Neuronal stem cell (in vitro differentiated cells): ENCODE data around the gene TEDC1.
A peak's percentile ranks its signal among the peaks of the same experiment; 100 is the strongest.

Source experiments
- DNase-seq: peaks from one replicate; pipeline ENCODE4 v3.0.0-alpha.2; 2013; ENCODE audit warnings: low spot score
- H2AFZ ChIP-seq: one replicate; pipeline ENCODE4 v1.6.1; 2013; ENCODE audit warnings: mild to moderate bottlenecking, low read length, inconsistent platforms
- H2AK5ac ChIP-seq: 2 replicates; pipeline ENCODE4 v1.6.1; 2013; ENCODE audit warnings: low read depth, mild to moderate bottlenecking, inconsistent platforms, low read length, moderate library complexity, mixed read lengths
- H2BK120ac ChIP-seq: 2 replicates; pipeline ENCODE4 v1.6.1; 2013; ENCODE audit warnings: low read depth, mild to moderate bottlenecking, inconsistent platforms, low read length, moderate library complexity, mixed read lengths
- H2BK12ac ChIP-seq: one replicate; pipeline ENCODE4 v1.6.1; 2013; ENCODE audit warnings: low read length, inconsistent platforms
- H2BK15ac ChIP-seq: 2 replicates; pipeline ENCODE4 v1.6.1; 2013; ENCODE audit warnings: mild to moderate bottlenecking, low read length, inconsistent platforms, mixed read lengths
- H2BK5ac ChIP-seq: one replicate; pipeline ENCODE4 v1.6.1; 2013; ENCODE audit warnings: inconsistent platforms, mild to moderate bottlenecking, low read length, moderate library complexity
- H3K14ac ChIP-seq: one replicate; pipeline ENCODE4 v1.6.1; 2013; ENCODE audit warnings: low read length, inconsistent platforms
- H3K18ac ChIP-seq: 2 replicates; pipeline ENCODE4 v1.6.1; 2013; ENCODE audit warnings: low read length, inconsistent platforms
- H3K23ac ChIP-seq: 2 replicates; pipeline ENCODE4 v1.6.1; 2013; ENCODE audit warnings: low read depth, mild to moderate bottlenecking, mixed read lengths, low read length, inconsistent platforms; ENCODE audit not compliant: poor library complexity
- H3K27ac ChIP-seq: replicated peaks from 3 replicates; pipeline ENCODE4 v1.5.1; 2013; ENCODE audit warnings: low read length, inconsistent platforms
- H3K27me3 ChIP-seq, 3 experiments: 2 replicates each; pipeline ENCODE4 v1.6.1; 2013; ENCODE audit warnings: low read length in 3 of 3, mild to moderate bottlenecking in 2 of 3, inconsistent platforms in 1 of 3, low read depth in 1 of 3, mixed read lengths in 1 of 3, moderate library complexity in 1 of 3; ENCODE audit not compliant: control insufficient read depth in 3 of 3, insufficient read depth in 3 of 3
- H3K36me3 ChIP-seq, 2 donors: replicated peaks in 1 of 2; 2 replicates each; pipeline ENCODE4 v1.6.1; 2013; ENCODE audit warnings: low read length in 2 of 2; ENCODE audit not compliant: control insufficient read depth in 2 of 2, insufficient read depth in 2 of 2
- H3K4ac ChIP-seq: 2 replicates; pipeline ENCODE4 v1.6.1; 2013; ENCODE audit warnings: inconsistent platforms, mild to moderate bottlenecking, low read length, moderate library complexity
- H3K4me1 ChIP-seq, 2 donors: 1 replicate in 1 of 2; 2 replicates in 1 of 2; pipeline ENCODE4 v1.6.1; 2013; ENCODE audit warnings: low read length in 2 of 2, low read depth in 1 of 2; ENCODE audit not compliant: control insufficient read depth in 2 of 2, insufficient read depth in 1 of 2
- H3K4me2 ChIP-seq: one replicate; pipeline ENCODE4 v1.6.1; 2013; ENCODE audit warnings: mild to moderate bottlenecking, low read length, inconsistent platforms; ENCODE audit not compliant: insufficient read depth, poor library complexity, severe bottlenecking
- H3K4me3 ChIP-seq, 2 donors: 2 replicates each; pipeline ENCODE4 v1.5.1; 2013; ENCODE audit warnings: low read length in 2 of 2, mild to moderate bottlenecking in 2 of 2, inconsistent platforms in 1 of 2, moderate library complexity in 1 of 2
- H3K79me1 ChIP-seq: one replicate; pipeline ENCODE4 v1.6.1; 2013; ENCODE audit warnings: low read depth, mild to moderate bottlenecking, inconsistent platforms, low read length, moderate library complexity
- H3K9ac ChIP-seq: one replicate; pipeline ENCODE4 v1.6.1; 2013; ENCODE audit warnings: mild to moderate bottlenecking, low read depth, low read length, inconsistent platforms; ENCODE audit not compliant: poor library complexity
- H3K9me3 ChIP-seq, 2 donors: replicated peaks in 1 of 2; 2 replicates each; pipeline versions ENCODE3 to v1.6.1; 2013; ENCODE audit warnings: low read length in 2 of 2, mild to moderate bottlenecking in 2 of 2, inconsistent platforms in 1 of 2, low read depth in 1 of 2, mixed read lengths in 1 of 2, moderate library complexity in 1 of 2; ENCODE audit not compliant: control insufficient read depth in 2 of 2, insufficient read depth in 1 of 2
- H4K8ac ChIP-seq: one replicate; pipeline ENCODE4 v1.6.1; 2013; ENCODE audit warnings: low read depth, mild to moderate bottlenecking, inconsistent platforms, low read length, moderate library complexity
- H4K91ac ChIP-seq: one replicate; pipeline ENCODE4 v1.6.1; 2013; ENCODE audit warnings: low read length, low read depth, mild to moderate bottlenecking, inconsistent platforms; ENCODE audit not compliant: poor library complexity
- WGBS, 2 donors: extraction: QIAGEN DNeasy Blood & Tissue Kit; methylation state at CpG; one replicate each; pipeline ENCODE4 v1.1.7; 2013; ENCODE audit warnings: missing lambda C conversion rate in 2 of 2, mixed read lengths in 1 of 2; ENCODE audit not compliant: insufficient read length in 2 of 2, insufficient replicate concordance in 1 of 2; ENCODE audit errors: extremely low coverage in 2 of 2; 5-methylcytosine and 5-hydroxymethylcytosine counted together

TEDC1 gene

DNA sequence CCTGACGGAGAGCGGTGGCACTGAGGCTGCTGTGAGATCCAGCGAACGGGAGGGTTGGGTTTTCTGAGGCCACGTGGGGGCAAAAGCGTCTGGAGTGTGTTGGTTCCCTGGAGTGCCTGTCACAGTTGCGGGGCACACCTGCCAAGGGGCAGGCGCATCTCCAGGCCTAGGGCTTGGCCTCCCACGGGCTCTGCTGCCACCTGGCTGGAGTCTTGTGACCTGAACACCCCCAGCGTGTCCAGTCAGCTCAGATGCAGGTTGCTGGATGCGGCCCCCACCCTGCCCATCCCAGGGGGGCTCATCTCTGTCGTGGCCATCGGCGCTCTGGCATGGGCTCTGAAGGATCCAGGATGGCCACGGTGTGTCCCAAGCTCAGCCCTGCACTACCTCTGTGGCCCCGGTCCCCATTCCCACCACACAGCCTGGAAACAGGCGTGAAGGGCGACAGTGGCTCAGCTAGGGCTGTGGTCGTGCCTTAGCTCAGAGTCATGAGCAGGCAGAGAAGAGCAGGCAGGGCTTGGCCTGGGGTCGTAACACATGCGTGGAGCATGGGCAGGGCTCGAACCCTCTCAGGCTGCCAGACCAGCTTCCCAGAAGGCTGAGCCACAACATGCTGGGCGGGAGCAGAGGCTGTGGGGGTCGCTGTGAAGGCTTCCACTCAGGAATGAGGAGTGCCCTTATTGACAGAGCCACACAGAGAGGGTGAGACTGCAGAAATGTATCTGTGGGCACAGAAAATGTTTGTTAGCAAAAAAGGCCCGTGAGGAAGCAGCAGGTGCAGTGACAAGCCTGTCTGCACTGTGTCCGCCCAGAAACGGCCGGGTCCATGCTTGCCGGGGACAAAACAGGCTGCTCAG lies 40.0 kb upstream of the TEDC1 start:
- peaks cover 36% of the 10 kb centered on the region for H3K79me1 ChIP-seq
- H4K91ac ChIP-seq, result no peak overlapping the region
- H2BK5ac ChIP-seq, result peak overlapping the region; percentile 19
- no peak overlapping the region for H3K14ac ChIP-seq
- H2BK120ac ChIP-seq, result no peak overlapping the region
- no peak overlapping the region for H3K4me3 ChIP-seq
- H3K4ac ChIP-seq, result no peak overlapping the region
- no peak overlapping the region for H2AFZ ChIP-seq
- no peak overlapping the region for H3K4me2 ChIP-seq
- no peaks in the 10 kb centered on the region for H3K4me1 ChIP-seq
- H2AK5ac ChIP-seq, result no peak overlapping the region
- H3K36me3 ChIP-seq, result peaks cover 53 to 81% of the 10 kb centered on the region in 2 donors
- peaks cover 0 to 2% of the 10 kb centered on the region in 2 donors for H3K9me3 ChIP-seq
- H3K18ac ChIP-seq, result no peak overlapping the region
- no CpG with 5 or more reads among the region's 29 CpGs for WGBS, 2 donors
- no peak overlapping the region for H2BK12ac ChIP-seq
- no peaks in the 10 kb centered on the region for H3K27me3 ChIP-seq
- H3K9ac ChIP-seq, result peak overlapping the region; percentile 25
- DNase-seq, result no peak
- H4K8ac ChIP-seq, result no peak overlapping the region
- H3K23ac ChIP-seq, result peak overlapping the region; percentile 50
- H2BK15ac ChIP-seq, result no peak overlapping the region
- no peak overlapping the region for H3K27ac ChIP-seq

DNA sequence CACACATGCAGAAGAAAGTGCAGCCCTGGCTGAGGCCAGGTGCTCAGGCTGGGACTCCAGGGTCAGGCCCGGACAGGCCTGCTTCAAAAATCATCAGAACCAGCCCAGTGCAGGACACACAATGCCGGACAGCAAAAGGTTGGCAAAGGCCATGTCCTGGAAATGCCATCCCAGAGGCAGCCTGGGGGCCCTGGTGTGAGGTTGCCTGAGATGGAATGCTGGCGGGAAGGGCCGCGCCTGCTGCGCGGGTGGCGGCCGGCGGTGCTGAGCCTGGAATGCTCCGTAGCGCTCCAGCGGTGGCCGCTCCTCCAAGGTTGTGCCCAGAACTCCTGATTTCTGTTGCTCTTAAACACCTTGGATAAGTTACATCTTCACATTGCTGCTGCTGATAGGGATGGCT lies 38.1 kb upstream of the TEDC1 start:
- Histone ChIP-seq H3K4me2 (no peak overlapping the region), H3K4ac (no peak overlapping the region), H2BK5ac (no peak overlapping the region), H3K79me1 (peaks cover 36% of the 10 kb centered on the region), H3K27me3 (no peaks in the 10 kb centered on the region), H3K14ac (no peak overlapping the region), H4K91ac (no peak overlapping the region), H3K4me3 (no peak overlapping the region), H3K4me1 (no peaks in the 10 kb centered on the region), H3K27ac (no peak overlapping the region), H2AFZ (no peak overlapping the region), H3K18ac (no peak overlapping the region), H2BK120ac (no peak overlapping the region), H3K9me3 (peaks cover 0 to 2% of the 10 kb centered on the region in 2 donors), H2BK12ac (no peak overlapping the region), H3K36me3 (peaks cover 58 to 89% of the 10 kb centered on the region in 2 donors), H2BK15ac (no peak overlapping the region), H2AK5ac (no peak overlapping the region), H3K23ac (no peak overlapping the region), H4K8ac (no peak overlapping the region), H3K9ac (peak overlapping the region; percentile 50)
- no peak for DNase-seq
- no CpG with 5 or more reads among the region's 14 CpGs for WGBS, 2 donors

DNA sequence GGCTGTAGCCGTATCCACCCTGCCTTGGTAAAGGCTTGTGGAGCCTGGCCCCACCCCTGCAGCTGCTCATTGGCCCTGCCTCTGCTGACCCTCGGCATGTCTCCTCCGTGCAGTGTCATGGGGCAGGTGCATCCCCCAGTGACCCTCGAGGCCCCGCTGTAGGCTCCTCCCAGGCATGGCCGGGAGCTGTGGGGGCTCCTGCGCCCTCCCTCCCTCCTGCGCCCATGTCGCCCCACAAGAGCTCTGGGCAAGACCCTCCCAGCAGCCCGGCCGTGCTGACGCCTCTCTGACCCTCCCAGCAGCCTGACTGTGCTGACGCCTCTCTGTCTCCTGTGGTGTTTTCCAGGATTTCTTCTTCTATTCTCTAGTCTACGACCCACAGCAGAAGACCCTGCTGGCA lies 37.2 kb upstream of the TEDC1 start:
- Histone ChIP-seq H2AFZ (no peak overlapping the region), H3K23ac (no peak overlapping the region), H3K9ac (no peak overlapping the region), H3K9me3 (peaks cover 0 to 2% of the 10 kb centered on the region in 2 donors), H3K4me3 (no peak overlapping the region), H3K4ac (no peak overlapping the region), H2BK15ac (no peak overlapping the region), H4K91ac (no peak overlapping the region), H3K79me1 (peaks cover 32% of the 10 kb centered on the region), H3K27ac (no peak overlapping the region), H2AK5ac (no peak overlapping the region), H2BK5ac (no peak overlapping the region), H4K8ac (no peak overlapping the region), H3K14ac (no peak overlapping the region), H2BK120ac (no peak overlapping the region), H3K4me1 (no peaks in the 10 kb centered on the region), H3K18ac (no peak overlapping the region), H3K27me3 (no peaks in the 10 kb centered on the region), H3K36me3 (peaks cover 62 to 87% of the 10 kb centered on the region in 2 donors), H3K4me2 (no peak overlapping the region), H2BK12ac (no peak overlapping the region)
- no CpG with 5 or more reads among the region's 14 CpGs for WGBS, 2 donors
- DNase-seq, result no peak

DNA sequence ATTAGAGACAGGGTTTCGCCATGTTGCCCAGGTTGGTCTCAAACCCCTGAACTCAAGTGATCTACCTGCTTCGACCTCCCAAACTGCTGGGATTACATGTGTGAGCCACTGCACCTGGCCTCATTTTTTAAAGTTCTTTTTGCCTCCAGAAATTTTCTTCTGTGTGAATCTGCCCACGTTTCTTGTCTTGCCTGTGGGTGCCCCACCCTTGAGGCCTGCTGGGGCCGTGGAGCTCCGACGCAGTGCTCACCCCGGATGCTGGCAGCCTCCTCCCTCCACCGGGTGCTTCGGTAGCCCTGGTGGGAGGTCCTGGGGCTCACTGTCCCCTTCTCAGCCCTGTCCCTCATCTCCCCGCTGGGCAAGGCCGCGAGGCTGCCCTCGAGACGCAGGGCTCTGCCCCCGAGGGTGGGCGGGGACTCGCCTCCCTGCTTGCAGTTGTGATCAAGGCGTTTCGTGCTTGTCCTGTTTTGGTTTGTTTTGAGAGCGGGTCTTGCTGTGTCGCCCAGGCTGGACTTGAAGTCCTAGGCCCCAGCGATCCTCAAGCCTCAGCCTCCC lies 35.9 kb upstream of the TEDC1 start:
- Histone ChIP-seq H3K4me1 (no peaks in the 10 kb centered on the region), H2BK120ac (no peak overlapping the region), H3K4me2 (no peak overlapping the region), H3K9me3 (peaks cover 0 to 2% of the 10 kb centered on the region in 2 donors), H3K14ac (no peak overlapping the region), H2BK5ac (no peak overlapping the region), H3K36me3 (peaks cover 53 to 81% of the 10 kb centered on the region in 2 donors), H2AK5ac (no peak overlapping the region), H3K4me3 (no peak overlapping the region), H2BK15ac (no peak overlapping the region), H2AFZ (no peak overlapping the region), H3K27me3 (no peaks in the 10 kb centered on the region), H3K23ac (peak overlapping the region; percentile 10), H3K79me1 (peaks cover 24% of the 10 kb centered on the region), H4K91ac (no peak overlapping the region), H3K9ac (no peak overlapping the region), H3K4ac (no peak overlapping the region), H3K18ac (no peak overlapping the region), H3K27ac (no peak overlapping the region), H2BK12ac (no peak overlapping the region), H4K8ac (no peak overlapping the region)
- WGBS, 2 donors, result no CpG with 5 or more reads among the region's 22 CpGs
- DNase-seq, result no peak
